Hepatocyte (in vitro differentiated cells): ENCODE measurements around the gene ERCC4. TPM values are rescaled to one million over a fixed set of nuclear protein-coding genes. Genes with fewer than 3 reads are reported as not detected.

Experiments used
- DNase-seq: peaks from one replicate; pipeline ENCODE4 v3.0.0-alpha.2; 2016; ENCODE audit warnings: low spot score
- H2AFZ ChIP-seq: fragments of 200-600 bp; sonication (generic); 2 replicates; pipeline ENCODE4 v1.6.0; 2016; ENCODE audit warnings: antibody characterized with exemption, mild to moderate bottlenecking
- H3K27ac ChIP-seq: fragments of 200-600 bp; sonication (generic); 2 replicates; pipeline ENCODE4 v1.5.1; 2016; ENCODE audit warnings: mild to moderate bottlenecking
- H3K27me3 ChIP-seq: fragments of 200-600 bp; sonication (generic); 2 replicates; pipeline ENCODE4 v1.6.1; 2016
- H3K36me3 ChIP-seq: fragments of 200-600 bp; sonication (generic); replicated peaks from 2 replicates; pipeline ENCODE4 v1.5.1; 2016; ENCODE audit warnings: low read depth; ENCODE audit not compliant: insufficient read depth
- H3K4me1 ChIP-seq: fragments of 200-600 bp; sonication (generic); 2 replicates; pipeline ENCODE4 v1.5.1; 2016; ENCODE audit warnings: mild to moderate bottlenecking, moderate library complexity; ENCODE audit not compliant: insufficient read depth
- H3K4me2 ChIP-seq: fragments of 200-600 bp; sonication (generic); 2 replicates; pipeline ENCODE4 v1.6.0; 2016
- H3K4me3 ChIP-seq: fragments of 200-600 bp; sonication (generic); 2 replicates; pipeline ENCODE4 v1.5.1; 2016; ENCODE audit warnings: mild to moderate bottlenecking
- H3K79me2 ChIP-seq: fragments of 200-600 bp; sonication (generic); 2 replicates; pipeline ENCODE4 v1.6.0; 2017; ENCODE audit warnings: mild to moderate bottlenecking
- H3K9me2 ChIP-seq: fragments of 200-600 bp; sonication (generic); replicated peaks from 2 replicates; pipeline ENCODE4 v1.6.0; 2017; ENCODE audit warnings: mild to moderate bottlenecking; ENCODE audit not compliant: insufficient read depth
- H3K9me3 ChIP-seq: fragments of 200-600 bp; sonication (generic); 2 replicates; pipeline ENCODE4 v1.5.1; 2016; ENCODE audit warnings: low read depth, mild to moderate bottlenecking
- H4K20me1 ChIP-seq: fragments of 200-600 bp; sonication (generic); 2 replicates; pipeline ENCODE4 v1.6.0; 2016; ENCODE audit warnings: mild to moderate bottlenecking; ENCODE audit not compliant: insufficient read depth, poor library complexity, severe bottlenecking
- EZH2 ChIP-seq: fragments of 200-600 bp; sonication (generic); IDR thresholded peaks from 2 replicates; pipeline ENCODE4 v1.6.1; 2016; ENCODE audit warnings: antibody characterized with exemption, mild to moderate bottlenecking, borderline replicate concordance
- EZH2phosphoT487 ChIP-seq: fragments of 200-600 bp; sonication (generic); IDR thresholded peaks from one replicate; pipeline ENCODE4 v1.6.1; 2018; ENCODE audit warnings: antibody characterized with exemption, mild to moderate bottlenecking, low read depth, moderate library complexity; ENCODE audit not compliant: unreplicated experiment, severe bottlenecking
- WGBS: methylation state at CpG from one replicate; pipeline ENCODE4 v1.1.6; 2016; ENCODE audit warnings: low lambda C conversion rate; ENCODE audit errors: missing lambda C conversion rate; 5-methylcytosine and 5-hydroxymethylcytosine counted together
- polyA plus RNA-seq: library from polyadenylated mRNA; unstranded; fragments of >200 nt; fragmentation: Nextera tagmentation; extraction: Ambion mirVana; gene quantifications from 2 replicates; pipeline ENCODE4 v1.2.1, GENCODE V29; 2016
- total RNA-seq: library from RNA; depleted of rRNA; stranded (reverse); fragments of >200 nt; gene quantifications from 2 replicates; pipeline ENCODE4 v1.2.3, GENCODE V29; 2014
- TF ChIP-seq, protein P1 (sequence below): fragments of 200-600 bp; sonication (generic); IDR thresholded peaks from 2 replicates; pipeline ENCODE4 v1.5.1; 2016; ENCODE audit warnings: antibody characterized with exemption, mild to moderate bottlenecking; ENCODE audit not compliant: poor library complexity

ERCC4 gene
- total and polyA plus RNA-seq, 2 experiments from 2014 or later: 14.5 to 19.3 TPM

DNA sequence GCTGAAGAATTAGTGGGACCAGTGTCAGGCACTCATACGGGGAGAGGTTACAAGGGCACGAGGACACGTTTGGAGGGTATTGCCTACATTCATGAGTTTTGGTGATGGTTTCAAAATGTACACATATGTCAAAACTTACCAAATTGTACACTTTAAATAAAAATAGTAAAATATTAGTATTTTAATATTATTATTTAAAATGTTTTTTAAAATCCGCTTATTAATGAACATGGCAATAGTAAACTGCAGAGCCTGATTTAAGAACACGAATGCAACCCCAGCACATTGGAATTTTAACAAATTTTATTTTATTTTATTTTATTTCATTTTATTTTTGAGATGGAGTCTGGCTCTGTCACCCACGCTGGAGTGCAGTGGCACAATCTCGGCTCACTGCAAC, 10.9 kb upstream of the ERCC4 start:
- no peak overlapping the region for H3K27ac ChIP-seq

DNA sequence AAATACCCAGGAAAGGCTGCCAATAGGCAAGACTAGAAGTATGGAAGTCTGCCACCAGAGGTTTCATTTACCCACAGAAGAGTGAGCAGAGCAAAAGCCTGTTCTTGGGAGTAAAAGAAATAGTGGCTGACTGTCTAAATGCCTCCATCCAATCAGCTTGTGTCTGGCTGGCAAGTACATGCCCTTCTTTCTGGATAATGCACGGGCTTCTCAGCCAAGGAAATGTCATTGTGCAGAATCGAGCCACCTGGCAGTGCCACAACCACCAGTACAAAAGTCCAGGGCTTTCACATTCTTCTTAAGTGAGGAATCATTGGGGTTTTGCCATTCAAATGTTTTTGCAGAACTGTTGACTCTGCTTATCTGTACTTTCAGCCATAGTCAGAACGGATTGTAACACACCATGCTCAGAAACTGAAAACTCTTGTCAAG, 10.1 kb upstream of the ERCC4 start:
- TF ChIP-seq EZH2phosphoT487 (no peak), EZH2 (no peak)
- TF ChIP-seq, protein P1, sequence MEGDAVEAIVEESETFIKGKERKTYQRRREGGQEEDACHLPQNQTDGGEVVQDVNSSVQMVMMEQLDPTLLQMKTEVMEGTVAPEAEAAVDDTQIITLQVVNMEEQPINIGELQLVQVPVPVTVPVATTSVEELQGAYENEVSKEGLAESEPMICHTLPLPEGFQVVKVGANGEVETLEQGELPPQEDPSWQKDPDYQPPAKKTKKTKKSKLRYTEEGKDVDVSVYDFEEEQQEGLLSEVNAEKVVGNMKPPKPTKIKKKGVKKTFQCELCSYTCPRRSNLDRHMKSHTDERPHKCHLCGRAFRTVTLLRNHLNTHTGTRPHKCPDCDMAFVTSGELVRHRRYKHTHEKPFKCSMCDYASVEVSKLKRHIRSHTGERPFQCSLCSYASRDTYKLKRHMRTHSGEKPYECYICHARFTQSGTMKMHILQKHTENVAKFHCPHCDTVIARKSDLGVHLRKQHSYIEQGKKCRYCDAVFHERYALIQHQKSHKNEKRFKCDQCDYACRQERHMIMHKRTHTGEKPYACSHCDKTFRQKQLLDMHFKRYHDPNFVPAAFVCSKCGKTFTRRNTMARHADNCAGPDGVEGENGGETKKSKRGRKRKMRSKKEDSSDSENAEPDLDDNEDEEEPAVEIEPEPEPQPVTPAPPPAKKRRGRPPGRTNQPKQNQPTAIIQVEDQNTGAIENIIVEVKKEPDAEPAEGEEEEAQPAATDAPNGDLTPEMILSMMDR: no peak
- no peaks in the 10 kb centered on the region for H3K9me2 ChIP-seq
- H3K4me3 ChIP-seq: no peak overlapping the region
- H3K27ac ChIP-seq: peak overlapping the region; percentile 70
- peak; percentile 66 for DNase-seq
- peaks cover 6% of the 10 kb centered on the region for H3K9me3 ChIP-seq
- H4K20me1 ChIP-seq: no peaks in the 10 kb centered on the region
- no peak overlapping the region for H2AFZ ChIP-seq
- peak overlapping the region; percentile 68 for H3K4me2 ChIP-seq
- H3K36me3 ChIP-seq: no peaks in the 10 kb centered on the region
- no peaks in the 10 kb centered on the region for H3K27me3 ChIP-seq
- 28% methylated on average over 3 of the region's 3 CpGs for WGBS
- no peaks in the 10 kb centered on the region for H3K79me2 ChIP-seq
- peaks cover 5% of the 10 kb centered on the region for H3K4me1 ChIP-seq

More for the DNA sequence above, 10.9 kb upstream of the ERCC4 start:
- H4K20me1 ChIP-seq: no peaks in the 10 kb centered on the region
- H3K27me3 ChIP-seq: no peaks in the 10 kb centered on the region
- no peak overlapping the region for H3K4me2 ChIP-seq
- H3K36me3 ChIP-seq: no peaks in the 10 kb centered on the region
- no peak overlapping the region for H3K4me3 ChIP-seq
- no peak overlapping the region for H2AFZ ChIP-seq
- H3K4me1 ChIP-seq: peaks cover 5% of the 10 kb centered on the region
- peaks cover 6% of the 10 kb centered on the region for H3K9me3 ChIP-seq
- no peaks in the 10 kb centered on the region for H3K79me2 ChIP-seq
- no peak for DNase-seq
- TF ChIP-seq EZH2phosphoT487 (no peak), EZH2 (no peak)
- TF ChIP-seq, protein P1: no peak
- WGBS: 94% methylated on average over 7 of the region's 7 CpGs
- no peaks in the 10 kb centered on the region for H3K9me2 ChIP-seq

DNA sequence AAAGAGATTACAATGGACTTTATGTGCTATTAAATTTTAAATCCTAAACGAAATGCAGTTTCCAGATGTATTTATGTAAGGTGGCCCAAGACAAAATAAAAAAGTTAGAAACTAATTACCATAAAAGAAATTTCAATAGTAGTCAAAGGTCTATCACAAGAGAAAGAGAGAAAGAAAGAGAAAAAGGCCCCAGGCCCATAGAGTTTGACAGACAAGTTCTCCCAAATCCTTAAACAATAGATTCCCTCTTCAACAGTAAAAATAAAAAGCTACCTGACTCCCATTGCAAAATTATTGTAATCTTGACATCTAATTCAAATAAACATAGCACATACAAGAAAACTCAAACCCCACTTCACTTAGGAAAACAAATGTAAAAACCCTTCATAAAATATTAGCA, 8.6 kb upstream of the ERCC4 start:
- 62% methylated on average over 1 of the region's 1 CpG for WGBS
- H3K9me2 ChIP-seq: no peaks in the 10 kb centered on the region
- H3K27ac ChIP-seq: no peak overlapping the region

More for the DNA sequence above, 8.6 kb upstream of the ERCC4 start:
- Histone ChIP-seq H4K20me1 (no peaks in the 10 kb centered on the region), H3K4me3 (no peak overlapping the region), H2AFZ (no peak overlapping the region), H3K4me2 (no peak overlapping the region), H3K9me3 (peaks cover 6% of the 10 kb centered on the region), H3K79me2 (no peaks in the 10 kb centered on the region), H3K4me1 (peaks cover 5% of the 10 kb centered on the region), H3K27me3 (no peaks in the 10 kb centered on the region), H3K36me3 (no peaks in the 10 kb centered on the region)
- DNase-seq: no peak
- TF ChIP-seq, protein P1: no peak
- TF ChIP-seq EZH2 (no peak), EZH2phosphoT487 (no peak)
